HG02588 (cell line): ENCODE measurements around the gene SLC16A3.
"Not testable (repeated sequence)": the region's sequence is repeated elsewhere in the genome, so short reads cannot be mapped to it uniquely, and the experiment has no call there.

ENCODE experiments used
- ATAC-seq: cut with Tn5 transposase; IDR thresholded peaks from one replicate; pipeline ENCODE4 v1.9.1; 2021; ENCODE audit warnings: mild to moderate bottlenecking, moderate library complexity; ENCODE audit not compliant: unreplicated experiment

Gene SLC16A3

DNA sequence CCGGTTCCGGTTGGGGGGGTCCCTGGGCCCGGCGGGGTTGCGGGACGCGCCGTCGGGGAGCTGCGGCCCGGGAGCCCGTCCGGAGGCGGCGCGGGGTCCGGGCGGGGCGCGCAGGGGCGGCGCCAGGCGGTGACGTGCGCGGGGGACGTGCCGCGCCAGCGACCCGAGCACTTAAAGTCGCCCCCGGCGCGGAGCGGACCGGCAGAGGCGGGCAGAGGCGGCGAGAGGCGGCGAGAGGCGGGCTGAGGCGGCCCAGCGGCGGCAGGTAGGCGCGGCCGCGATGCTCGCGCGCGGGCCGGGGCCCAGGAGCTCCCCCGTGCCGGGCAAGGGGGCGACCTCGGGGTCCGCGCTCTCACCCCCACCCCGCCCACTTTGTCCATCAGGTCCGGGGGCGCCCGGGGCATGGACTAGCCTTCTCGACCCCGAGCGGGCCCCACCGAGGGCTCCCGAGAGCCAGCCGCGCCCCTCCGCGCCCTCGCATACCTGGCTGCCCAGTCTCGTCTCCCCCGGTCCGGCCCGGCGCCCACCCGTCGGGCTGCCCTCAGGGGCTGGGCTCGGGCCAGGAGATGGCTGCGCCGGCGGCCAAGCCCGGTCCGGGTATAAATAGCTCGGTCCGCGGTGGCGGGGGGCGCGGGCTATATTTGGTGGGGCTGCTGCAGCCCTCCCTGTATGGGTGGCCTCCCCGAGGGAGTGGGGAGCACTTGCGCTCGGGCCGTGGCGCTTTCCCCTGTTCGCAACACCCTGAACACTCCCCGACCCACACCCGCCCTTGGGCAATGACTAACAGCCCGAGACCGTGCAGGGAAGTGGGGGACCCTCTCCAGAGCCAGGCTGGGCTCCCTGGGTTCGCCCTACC is at the start of gene SLC16A3:
SLC16A3 (plus strand) TSS at position 201 of the 856 bp plus-strand sequence. CDS start 6,967 bp downstream, outside the sequence.
- peak; percentile 42 for ATAC-seq

DNA sequence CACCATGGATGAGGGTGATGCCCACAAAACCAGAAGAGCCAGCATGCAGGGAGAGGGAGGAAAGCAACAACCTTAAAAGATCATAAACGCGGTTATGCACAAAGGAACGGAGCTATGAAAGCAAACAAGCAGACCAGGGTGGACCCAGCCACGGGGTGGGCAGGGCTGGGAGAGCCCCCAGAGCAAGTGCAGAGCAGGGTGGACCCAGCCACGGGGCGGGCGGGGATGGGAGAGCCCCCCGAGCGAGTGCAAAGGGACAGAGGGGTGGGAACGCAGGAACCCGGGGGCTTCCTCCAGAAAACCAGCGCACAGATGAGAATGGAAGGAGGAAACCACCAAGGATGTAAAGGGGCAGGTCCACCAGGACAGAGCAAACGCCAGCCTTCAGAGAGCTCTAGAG is 49.4 kb upstream of the SLC16A3 start:
- ATAC-seq = no peak

DNA sequence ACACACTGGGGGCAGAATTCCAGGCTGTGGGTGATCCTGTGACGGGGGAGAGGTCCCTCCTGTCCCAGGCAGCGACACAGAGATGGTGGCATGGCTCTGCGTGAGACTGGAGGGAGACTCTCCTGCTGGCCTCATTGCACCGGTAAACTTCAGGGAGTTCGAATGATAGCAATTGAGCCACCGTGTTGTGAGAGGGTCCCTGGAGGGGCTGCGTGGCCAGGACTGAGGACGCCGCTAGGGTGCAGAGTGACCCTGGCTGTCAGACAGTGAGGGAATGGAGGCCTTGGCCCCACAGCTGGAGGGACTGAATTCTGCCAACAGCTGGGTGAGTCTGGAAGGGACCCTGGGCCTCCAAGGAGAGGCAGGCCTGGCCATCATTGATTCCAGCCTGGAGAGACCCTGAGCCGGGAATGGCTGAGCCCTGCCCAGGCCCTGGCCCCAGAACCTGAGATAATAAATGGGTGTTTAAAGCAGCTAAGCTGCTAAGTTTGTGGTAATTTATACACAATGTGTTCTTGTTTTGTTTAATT is 48.8 kb upstream of the SLC16A3 start:
- no peak for ATAC-seq

DNA sequence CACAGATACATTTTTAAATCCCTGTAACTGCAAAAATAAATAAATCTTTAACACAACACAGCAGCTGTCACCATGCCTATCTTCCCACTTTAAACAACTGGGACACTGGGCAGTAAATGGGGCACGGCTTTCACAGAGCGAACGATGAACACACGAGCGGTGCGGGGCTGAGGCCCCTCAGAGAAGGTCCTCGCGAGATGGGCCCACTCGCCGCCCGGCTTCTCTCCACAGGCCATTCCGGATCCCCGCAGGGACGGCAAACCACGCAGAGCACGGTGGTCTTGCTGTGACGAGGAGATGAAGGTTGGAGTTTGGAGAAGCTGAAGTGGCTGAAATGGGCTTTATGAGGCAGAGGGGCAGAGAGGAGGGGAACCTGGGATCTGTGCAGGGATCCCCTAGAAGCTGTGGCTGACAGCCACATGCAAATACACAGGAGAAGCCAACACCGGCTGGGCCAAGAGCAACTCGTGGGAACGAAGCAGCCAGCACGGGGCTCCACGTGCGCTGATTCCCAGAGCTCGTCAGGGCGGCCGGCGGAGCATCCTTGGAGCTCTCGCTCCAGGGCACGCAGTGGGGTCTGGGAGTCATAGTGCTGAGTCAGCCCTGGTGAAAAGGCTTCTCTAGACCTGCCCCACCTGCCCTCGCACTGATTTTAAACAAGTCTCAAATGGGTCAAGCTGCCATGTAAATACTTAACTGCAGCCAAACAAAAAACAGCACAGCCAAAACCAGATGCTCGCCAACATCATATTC is 47.9 kb upstream of the SLC16A3 start:
- no peak for ATAC-seq

DNA sequence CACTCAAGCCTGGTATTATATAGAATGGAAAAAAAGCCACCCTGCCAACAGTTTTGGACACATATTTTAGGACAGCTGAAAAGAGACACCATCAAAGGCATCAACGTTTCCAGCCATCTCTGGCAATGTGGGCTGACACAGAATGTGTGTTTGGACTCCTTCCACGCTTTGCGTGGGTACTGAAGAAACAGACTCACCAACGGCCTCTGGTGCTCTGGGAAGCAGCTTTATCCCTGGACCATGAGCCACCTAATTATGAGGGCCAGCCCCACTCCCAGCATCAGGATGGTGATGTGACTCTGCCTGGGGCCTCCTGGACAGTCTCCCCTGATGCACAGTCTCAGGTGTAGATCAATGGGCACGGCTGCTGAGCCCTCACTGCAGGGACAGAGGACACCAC is 44.1 kb upstream of the SLC16A3 start:
- ATAC-seq = no peak

DNA sequence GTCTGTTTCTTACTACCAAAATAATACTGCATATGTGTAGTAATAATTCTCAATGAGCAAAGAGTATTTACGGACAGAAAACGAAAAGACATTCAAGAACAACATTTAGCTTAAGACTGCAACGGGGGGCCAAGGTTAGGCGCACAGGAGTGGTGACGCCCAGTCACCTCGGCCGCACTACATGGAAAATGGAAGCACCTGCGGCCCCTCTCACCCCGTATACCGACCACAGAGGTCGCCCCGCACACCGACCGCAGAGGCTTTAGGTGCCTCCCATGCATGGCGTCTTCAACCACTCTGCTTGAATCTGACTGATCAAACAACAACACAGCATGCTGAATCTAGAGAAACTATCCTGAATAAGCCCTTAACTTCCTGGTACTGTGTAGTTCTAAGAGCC is 42.6 kb upstream of the SLC16A3 start:
- no peak for ATAC-seq

DNA sequence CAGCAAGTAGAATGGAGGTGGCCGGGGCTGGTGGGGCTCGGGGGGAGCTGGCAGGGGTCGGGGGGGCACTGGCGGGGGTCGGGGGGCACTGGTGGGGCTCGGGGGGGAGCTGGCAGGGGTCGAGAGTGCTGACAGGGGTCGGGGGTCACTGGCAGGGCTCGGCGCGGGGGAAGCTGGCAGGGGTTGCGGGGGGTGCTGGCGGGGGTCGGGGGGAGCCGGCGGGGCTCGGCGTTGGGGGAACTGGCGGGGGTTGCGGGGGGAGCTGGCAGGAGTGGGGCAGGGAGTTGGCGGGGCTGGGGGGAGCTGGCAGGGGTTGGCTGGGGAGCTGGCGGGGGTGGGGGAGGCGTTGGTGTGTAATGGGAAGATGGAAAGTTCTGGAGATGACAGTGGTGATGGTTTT is 41.3 kb upstream of the SLC16A3 start:
- no peak for ATAC-seq

DNA sequence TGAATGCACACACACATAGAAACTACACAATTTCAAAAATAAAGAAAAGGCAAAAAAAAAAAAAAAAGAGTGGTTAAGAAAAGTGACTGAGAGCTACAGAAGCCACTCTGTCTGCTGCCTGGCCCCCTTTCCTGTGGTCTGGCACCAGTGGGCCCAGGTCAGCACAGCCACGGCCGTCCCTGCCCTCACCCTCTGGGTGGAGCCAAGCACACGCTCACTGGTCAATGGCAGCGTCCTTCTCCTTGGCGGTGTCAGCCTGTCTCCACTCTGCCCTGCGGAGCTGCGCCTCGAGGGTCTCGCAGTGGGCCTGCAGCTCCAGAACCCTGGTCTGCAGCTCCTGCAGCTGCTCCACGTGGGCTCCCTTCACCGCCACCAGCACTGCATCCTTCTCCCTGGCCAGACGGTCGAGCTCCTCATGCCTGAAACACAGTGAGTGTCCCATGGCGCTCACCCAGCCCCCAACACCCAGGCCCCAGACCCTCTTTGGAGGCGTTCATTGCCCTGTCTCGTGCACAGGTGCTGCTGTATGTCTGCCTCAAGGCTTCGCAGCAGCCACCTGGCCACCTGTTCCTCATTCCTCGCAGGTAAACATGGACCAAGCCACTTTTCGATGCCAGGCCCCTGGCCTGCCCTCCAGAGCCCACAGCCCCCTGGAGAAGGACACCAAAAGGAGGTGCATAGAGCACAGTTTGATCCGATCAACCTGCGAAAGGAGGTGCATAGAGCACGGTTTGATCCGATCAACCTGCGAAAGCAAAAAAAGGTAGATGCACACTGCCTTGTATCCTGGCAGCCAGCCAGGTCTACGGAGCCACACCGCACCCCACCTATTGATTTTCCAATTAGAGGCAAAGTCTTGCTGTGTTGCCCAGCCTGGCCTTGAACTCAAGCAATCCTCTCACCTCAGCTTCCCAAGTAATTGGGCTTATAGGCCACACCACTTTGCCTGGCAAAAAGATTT is 40.6 kb upstream of the SLC16A3 start:
- ATAC-seq = no peak

DNA sequence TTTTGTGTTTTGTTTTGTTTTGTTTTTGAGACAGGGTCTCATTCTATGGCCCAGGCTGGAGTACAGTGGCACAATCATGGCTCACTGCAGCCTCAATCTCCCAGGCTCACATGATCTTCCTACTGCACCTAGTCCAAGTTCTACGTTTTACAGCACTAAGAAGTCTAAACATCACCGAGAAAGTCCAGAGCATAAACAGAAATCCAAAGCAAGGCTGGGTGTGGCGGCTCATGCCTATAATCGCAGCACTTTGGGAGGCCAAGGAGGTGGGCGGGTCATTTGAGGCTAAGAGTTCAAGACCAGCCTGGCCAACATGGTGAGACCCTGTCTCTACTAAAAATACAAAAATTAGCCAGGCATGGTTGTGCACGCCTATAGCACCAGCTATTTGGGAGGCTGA is 35.8 kb upstream of the SLC16A3 start:
- not testable (repeated sequence) for ATAC-seq

DNA sequence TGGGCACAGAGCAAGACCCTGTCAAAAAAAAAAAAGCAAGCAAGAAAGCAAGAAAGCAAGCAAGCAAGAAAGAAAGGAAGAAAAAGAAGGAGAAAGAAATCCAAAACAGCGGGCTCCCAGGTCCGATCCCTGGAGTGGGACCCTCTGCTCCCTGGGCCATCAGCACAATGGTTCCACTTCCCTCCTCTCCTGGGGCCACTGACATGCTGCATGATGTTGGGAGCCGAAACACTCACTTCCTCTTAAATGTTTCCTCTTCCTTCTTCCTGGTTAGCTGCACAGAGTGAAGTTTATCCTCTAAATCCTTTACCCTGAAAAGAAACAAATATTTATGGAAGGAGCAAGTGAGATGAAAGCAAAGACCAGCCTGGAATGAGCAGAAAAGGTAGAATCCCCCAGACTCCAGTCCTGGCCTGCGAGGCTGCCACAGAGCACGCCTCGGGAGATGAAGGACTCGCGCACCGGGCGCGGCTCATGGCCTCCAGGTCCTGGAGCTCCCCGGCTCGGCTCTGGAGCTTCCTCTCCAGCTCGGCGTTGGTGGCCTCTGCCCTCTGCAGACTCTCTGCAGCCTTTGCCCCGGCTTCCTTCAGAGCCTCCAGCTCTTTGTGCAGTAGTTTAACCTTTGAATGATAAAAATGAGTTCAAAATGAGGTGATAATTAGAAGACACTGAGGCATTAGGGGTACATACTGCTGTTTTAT is 35.2 kb upstream of the SLC16A3 start:
- no peak for ATAC-seq

DNA sequence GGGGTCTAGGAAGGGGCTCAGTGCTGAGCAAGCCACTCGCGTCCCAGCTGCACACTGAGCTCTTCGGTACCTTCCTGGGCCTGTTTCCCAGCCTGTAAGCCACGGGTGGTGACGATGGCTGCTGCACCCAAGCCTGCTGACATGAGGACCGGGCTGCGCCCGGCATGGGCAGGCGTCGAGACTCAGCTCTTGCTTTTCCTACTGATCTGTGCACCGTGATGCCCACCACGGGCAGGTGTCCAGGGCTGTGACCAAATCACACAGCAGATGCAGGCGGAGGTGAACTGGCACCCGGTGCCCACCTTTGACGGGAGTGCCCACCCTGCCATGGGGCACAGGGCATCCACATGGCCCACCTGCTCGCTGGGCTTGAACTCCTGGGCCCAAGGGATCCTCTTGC is 34.1 kb upstream of the SLC16A3 start:
- no peak for ATAC-seq

DNA sequence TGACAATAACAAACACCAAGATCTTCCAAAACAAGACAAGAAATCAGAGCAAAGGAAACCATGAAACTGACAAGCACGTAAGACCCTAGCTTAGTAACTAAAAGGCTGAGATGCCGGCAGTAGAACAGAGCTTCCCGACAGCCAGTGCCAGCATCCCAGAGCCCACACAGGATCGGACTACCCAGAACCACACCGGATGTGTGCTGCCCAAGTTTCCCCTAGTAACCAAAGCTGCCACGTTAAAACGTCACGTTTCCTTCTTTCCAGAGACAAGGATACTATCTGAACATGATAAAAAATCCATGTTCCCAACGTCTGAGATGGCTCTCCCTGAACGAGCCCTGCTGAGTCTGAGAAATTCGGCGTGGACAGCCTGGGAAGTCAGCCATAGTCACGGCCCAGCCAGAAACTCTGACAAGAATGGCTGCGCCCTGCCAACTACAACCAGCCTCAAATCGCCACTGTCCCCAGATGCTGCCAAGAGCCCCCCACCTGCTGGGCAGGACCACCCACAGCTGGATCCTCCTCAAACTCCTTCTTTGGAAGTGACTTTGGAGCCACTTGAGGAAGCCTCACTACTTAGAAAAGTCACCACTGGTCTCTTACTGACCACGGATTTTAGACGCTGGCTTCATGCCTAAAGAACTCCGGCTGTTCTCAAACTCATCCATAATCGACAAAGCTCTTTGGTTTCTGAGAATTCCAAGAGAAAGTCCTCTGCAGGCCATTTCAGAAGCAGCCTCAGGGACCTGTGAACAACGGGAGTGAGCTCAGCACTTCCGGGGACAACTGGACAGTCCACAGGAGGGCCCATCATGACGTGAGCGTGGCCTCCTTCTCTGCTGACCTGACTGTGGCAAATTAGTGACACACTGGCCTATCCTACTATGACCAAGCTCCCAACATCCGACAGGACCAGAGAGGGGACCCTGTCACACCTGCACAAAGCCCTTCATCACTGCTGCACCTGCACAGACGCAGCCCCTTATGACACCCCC is 32.9 kb upstream of the SLC16A3 start:
- ATAC-seq = no peak

DNA sequence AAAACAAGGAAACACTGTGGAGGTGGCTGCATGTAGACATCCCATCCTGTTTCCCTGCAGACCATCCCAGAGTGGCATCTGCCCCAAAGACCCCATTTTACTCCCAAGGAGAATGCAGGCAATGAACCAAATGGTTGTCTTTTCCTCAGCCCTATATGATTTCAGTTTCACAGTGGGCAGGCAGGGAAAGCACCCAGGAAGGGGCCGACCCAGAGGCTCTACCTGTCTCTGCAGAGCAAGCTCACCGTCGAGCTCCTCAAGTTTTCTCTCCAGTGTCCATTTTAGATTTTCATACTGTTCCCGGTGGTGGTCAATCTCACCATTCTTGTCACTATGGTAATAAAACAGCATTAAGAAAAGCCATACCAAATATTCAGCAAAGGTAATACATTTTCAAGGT is 30.8 kb upstream of the SLC16A3 start:
- ATAC-seq = no peak

DNA sequence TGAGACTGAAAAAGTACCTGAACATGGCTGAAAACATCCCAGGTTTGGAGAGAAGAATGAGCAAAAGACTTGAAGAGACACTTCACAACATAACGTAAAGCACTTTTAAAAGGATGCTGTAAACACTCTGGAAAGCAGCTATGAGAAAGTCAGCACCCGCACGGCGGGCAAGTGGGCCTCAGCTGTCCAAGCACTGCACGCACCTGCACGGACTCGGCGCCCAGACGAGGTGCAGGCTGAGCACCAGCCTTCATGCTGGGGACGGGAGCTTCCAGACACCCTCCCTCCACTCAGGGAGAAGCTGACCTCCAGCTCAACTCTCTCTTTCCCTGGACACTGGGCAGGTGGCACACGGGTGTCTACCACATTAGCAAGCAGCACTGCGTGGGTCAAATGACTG is 29.3 kb upstream of the SLC16A3 start:
- ATAC-seq = no peak

DNA sequence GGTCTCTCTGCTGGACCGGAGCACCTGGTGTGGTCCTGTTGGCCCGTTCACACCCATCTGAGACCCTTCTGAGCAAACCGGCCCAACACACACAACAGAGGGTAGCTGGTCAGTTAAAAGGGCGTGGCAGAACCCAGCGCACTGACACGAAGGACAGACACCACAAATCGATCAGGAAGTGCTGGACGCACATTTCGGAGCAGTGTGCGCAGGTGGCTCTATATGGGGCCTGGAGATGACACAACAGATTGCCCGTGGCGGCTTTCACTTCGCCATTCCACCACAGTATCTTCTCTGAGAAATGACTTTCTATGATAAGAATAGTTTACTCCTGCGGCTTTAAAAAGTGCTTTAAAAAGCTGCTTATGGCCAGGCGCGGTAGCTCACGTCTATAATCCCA is 28.7 kb upstream of the SLC16A3 start:
- no peak for ATAC-seq

DNA sequence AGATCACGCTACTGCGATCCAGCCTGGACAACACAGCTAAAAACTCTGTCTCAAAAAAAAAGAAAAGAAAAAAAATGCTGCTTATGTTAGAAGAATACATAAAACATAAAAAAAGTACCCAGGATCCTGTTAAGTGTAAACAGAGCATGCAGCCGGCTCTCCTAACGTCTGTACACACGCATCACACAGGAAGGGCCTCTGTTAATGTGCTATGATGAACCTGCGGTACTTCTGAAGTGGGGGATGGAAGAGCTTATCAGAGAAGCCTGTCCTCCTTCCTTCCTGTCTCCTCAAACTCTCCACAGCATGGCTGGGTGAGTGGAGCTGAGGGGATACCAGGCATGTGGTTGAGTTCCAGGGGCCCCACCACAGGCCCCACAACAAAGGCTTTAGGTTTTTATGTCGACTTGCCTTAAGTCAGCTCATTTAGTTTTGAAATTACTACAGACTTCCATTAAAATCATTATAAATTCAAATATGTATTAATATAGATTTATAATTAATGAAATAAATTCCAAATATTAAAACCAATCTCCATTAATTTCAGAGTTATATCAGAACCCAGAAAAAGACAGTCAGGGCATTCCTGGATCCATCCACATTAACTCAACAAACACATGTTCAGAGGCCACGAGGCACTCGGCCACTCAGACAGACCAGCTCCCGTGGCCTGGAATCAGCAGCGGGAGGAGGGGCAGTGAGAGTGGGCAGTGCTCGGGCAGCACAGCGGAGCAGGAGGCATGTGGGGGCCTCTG is 27.9 kb upstream of the SLC16A3 start:
- ATAC-seq = no peak

DNA sequence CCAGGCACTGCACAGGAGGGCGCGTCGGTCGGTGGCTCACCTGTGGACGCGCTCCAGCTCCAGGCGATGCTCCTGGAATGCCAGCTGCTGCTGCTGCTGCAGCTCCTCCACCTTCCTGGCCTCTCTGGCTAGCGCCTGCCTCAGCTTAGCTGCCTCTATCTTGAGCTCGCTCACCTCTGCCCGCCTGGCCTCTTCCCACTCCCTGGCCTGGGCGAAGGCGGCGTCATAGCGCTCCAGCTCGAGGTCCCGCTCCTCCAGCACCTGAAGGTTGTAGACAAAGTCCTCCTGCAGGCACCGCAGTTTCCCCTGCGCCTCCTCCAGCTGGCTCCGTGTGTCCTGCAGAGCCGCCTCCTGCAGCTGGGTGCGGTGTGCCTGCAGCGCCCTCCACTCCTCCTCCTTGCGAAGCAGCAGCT is 27.3 kb upstream of the SLC16A3 start:
- no peak for ATAC-seq

DNA sequence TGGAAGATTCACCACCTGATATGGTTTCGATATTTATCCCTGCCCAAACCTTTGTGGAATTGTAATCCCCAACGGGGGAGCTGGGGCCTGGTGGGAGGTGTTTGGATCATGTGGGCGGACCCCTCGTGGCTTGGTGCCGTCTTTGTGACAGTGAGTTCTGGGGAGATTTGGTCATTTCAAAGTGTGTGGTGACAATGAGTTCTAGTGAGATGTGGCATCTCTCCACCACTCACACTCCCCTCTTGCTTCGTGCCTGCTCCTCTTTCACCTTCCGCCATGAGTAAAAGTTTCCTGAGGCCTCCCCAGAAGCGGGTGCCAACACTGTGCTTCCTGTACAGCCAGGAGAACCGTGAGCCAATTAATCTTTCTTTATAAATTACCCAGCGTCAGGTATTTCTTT is 25.9 kb upstream of the SLC16A3 start:
- ATAC-seq = no peak
